A673 (cell line): Measurements from ENCODE around the gene SLFN13.

Experiments
- CTCF ChIP-seq: fragments of 300-800, 200-600 bp; sonication (generic); conservative IDR thresholded peaks from 2 replicates; pipeline ENCODE4 v1.5.1; 2017; ENCODE audit warnings: low read depth, mild to moderate bottlenecking, antibody characterized with exemption, low read length, moderate library complexity, mixed read lengths
- EZH2 ChIP-seq: fragments of 200-600 bp; sonication (generic); IDR thresholded peaks from 2 replicates; pipeline ENCODE4 v1.6.1; 2017; ENCODE audit warnings: borderline replicate concordance, low read depth, mild to moderate bottlenecking, mixed read lengths, antibody characterized with exemption, low read length; ENCODE audit not compliant: poor library complexity, severe bottlenecking

GRCh38 chr17:35433075-35433894 lies 15.3 kb downstream of the SLFN13 start:
- TF ChIP-seq CTCF (no peak), EZH2 (no peak)
